ENCODE data around the gene HMGCLL1. TPM values are rescaled to one million over a fixed set of nuclear protein-coding genes. Genes with fewer than 3 reads are reported as not detected.

Gene HMGCLL1
- total RNA-seq, 2 experiments from 2014 or later, result not detected

GRCh38 chr6:55566036-55566710, 12.8 kb downstream of the HMGCLL1 start:
- CTCF ChIA-PET, result no interaction called here
- no peak for ATAC-seq
- H3K36me3 Mint-ChIP-seq, result no peaks in the 10 kb centered on the region
- peak overlapping the region; percentile 15 for H3K27ac Mint-ChIP-seq
- H3K27me3 Mint-ChIP-seq, result no peaks in the 10 kb centered on the region
- peaks cover 9% of the 10 kb centered on the region for H3K9me3 Mint-ChIP-seq (ENCODE audit: low read depth)
- H3K4me1 Mint-ChIP-seq, result no peaks in the 10 kb centered on the region
- no peak overlapping the region for H3K4me3 Mint-ChIP-seq
- DNase-seq, result no peak

DNA sequence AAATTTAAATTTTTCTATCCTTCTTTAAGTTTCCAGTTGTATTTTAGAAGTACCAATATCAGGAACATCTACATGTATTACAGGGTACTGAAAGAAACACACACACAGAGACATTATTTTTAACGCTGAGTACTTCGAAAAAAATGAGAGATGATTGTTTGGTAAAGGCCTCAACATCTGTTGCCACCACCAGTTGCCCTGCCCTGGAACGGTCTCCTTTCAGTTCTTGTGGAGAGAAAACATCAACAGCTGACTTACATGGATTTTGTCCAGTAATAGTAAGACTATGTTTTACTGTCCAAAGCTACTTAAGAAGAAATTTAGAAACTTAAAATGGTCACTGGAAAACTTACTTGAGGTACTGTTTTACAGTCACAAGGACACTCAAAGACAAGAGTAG, 16.7 kb downstream of the HMGCLL1 start:
- no peak for DNase-seq
- H3K27ac Mint-ChIP-seq, result no peak overlapping the region
- H3K36me3 Mint-ChIP-seq, result no peaks in the 10 kb centered on the region
- H3K4me1 Mint-ChIP-seq, result no peaks in the 10 kb centered on the region
- H3K27me3 Mint-ChIP-seq, result no peaks in the 10 kb centered on the region
- no peak overlapping the region for H3K4me3 Mint-ChIP-seq
- ATAC-seq, result no peak
- H3K9me3 Mint-ChIP-seq (ENCODE audit: low read depth), result peaks cover 8% of the 10 kb centered on the region
- CTCF ChIA-PET, result no interaction called here

- DNase-seq (no peak), ATAC-seq (no peak)
- no peak overlapping the region for H3K4me3 Mint-ChIP-seq
- H3K36me3 Mint-ChIP-seq, result no peaks in the 10 kb centered on the region
- H3K4me1 Mint-ChIP-seq, result no peaks in the 10 kb centered on the region
- H3K27me3 Mint-ChIP-seq, result no peaks in the 10 kb centered on the region
- H3K9me3 Mint-ChIP-seq (ENCODE audit: low read depth), result peaks cover 6% of the 10 kb centered on the region
- no peak overlapping the region for H3K27ac Mint-ChIP-seq
- CTCF ChIA-PET, result no interaction called here
Observed at GRCh38 chr6:55560290-55560885, 18.6 kb downstream of the HMGCLL1 start.

- Mint-ChIP-seq H3K4me1 (no peaks in the 10 kb centered on the region), H3K4me3 (no peak overlapping the region), H3K27me3 (no peaks in the 10 kb centered on the region), H3K36me3 (no peaks in the 10 kb centered on the region), H3K27ac (no peak overlapping the region), H3K9me3 (ENCODE audit: low read depth) (peaks cover 2% of the 10 kb centered on the region)
- DNase-seq (no peak), ATAC-seq (no peak)
- CTCF ChIA-PET, result no interaction called here
Observed at GRCh38 chr6:55557146-55557545, 21.8 kb downstream of the HMGCLL1 start.

DNA sequence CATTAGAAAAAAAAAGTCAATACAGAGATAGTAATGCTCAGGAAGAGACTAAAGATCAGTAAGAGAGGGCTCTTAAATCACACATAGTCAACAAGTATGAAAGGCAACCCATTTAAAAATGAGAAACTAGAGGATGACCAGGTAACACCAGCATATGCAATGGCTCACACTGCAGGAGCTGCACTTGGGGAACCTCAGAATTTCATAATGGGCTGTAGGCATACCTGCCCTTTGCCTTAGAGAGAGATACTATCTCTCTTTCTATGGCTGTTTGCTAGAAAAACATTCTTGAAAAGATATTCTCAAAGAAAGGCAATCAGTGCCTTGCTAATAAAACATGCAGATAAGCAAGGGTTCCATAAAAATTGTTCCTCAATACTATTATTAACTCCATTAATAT, 33.2 kb downstream of the HMGCLL1 start:
- CTCF ChIA-PET, result no interaction called here
- Mint-ChIP-seq H3K27me3 (no peaks in the 10 kb centered on the region), H3K27ac (no peak overlapping the region), H3K9me3 (ENCODE audit: low read depth) (no peaks in the 10 kb centered on the region), H3K4me1 (no peaks in the 10 kb centered on the region), H3K36me3 (no peaks in the 10 kb centered on the region), H3K4me3 (no peak overlapping the region)
- DNase-seq, result no peak
- no peak for ATAC-seq

DNA sequence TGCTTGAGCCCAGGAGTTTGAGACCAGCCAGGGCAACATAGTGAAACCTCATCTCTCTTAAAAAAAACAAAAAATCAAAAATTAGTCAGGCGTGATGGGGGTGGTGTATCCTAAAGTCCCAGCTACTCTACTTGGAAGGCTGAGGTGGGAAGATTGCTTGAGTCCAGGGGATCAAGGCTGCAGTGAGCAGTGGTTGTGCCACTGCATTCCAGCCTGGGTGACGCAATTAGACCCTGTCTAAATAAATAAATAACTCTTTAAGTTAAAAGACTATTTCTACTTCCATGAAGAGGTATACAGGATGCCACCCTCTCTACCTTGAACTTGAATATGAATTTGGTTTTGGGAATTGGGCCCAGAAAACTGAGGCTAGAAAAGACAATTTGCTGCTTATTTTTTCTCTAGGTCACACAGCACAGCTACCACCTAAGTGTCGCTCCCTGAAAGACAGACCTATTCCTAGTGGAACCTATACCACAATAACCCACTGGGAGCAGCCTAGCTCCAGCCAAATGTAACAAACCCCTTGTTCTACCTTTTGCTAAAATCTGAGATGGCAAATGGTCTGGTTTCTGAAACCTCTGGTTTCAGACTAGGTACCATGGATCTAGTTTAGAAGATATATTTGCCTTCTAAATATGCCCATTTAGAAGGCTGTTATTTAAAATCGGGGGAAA, 35.2 kb downstream of the HMGCLL1 start:
- no peak overlapping the region for H3K4me3 Mint-ChIP-seq
- no peaks in the 10 kb centered on the region for H3K36me3 Mint-ChIP-seq

DNA sequence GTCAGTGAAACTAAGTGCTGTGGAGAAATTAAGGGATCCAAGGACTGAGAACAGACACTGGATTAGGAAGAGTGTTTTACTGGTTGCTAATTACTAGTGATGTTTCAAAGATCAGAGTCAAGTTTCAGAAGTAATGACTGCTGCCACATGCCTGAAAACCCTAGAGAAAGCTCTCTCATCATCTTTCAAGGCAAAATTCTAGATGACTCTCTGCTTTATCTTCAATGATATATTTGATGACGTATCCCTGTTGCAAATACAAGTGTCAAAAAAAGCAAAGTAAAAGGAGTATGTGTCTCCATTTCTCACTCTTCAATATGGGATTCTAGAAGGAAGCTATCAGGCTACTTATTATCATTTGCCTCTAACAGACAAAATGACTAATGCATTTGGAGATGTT, 38.0 kb downstream of the HMGCLL1 start:
- Mint-ChIP-seq H3K36me3 (no peaks in the 10 kb centered on the region), H3K4me1 (no peaks in the 10 kb centered on the region), H3K9me3 (ENCODE audit: low read depth) (no peaks in the 10 kb centered on the region), H3K4me3 (no peak overlapping the region), H3K27me3 (no peaks in the 10 kb centered on the region), H3K27ac (no peak overlapping the region)
- CTCF ChIA-PET, result no interaction called here
- DNase-seq, result no peak
- ATAC-seq, result no peak

More for the DNA sequence above, 35.2 kb downstream of the HMGCLL1 start:
- Mint-ChIP-seq H3K4me1 (no peaks in the 10 kb centered on the region), H3K27me3 (no peaks in the 10 kb centered on the region), H3K27ac (no peak overlapping the region), H3K9me3 (ENCODE audit: low read depth) (no peaks in the 10 kb centered on the region)
- DNase-seq (no peak), ATAC-seq (no peak)
- CTCF ChIA-PET, result no interaction called here

GRCh38 chr6:55536391-55536956, 42.5 kb downstream of the HMGCLL1 start:
- Mint-ChIP-seq H3K4me1 (no peaks in the 10 kb centered on the region), H3K36me3 (no peaks in the 10 kb centered on the region), H3K27ac (no peak overlapping the region), H3K27me3 (no peaks in the 10 kb centered on the region), H3K4me3 (no peak overlapping the region), H3K9me3 (ENCODE audit: low read depth) (no peaks in the 10 kb centered on the region)
- CTCF ChIA-PET, result no interaction called here
- no peak for DNase-seq
- no peak for ATAC-seq

DNA sequence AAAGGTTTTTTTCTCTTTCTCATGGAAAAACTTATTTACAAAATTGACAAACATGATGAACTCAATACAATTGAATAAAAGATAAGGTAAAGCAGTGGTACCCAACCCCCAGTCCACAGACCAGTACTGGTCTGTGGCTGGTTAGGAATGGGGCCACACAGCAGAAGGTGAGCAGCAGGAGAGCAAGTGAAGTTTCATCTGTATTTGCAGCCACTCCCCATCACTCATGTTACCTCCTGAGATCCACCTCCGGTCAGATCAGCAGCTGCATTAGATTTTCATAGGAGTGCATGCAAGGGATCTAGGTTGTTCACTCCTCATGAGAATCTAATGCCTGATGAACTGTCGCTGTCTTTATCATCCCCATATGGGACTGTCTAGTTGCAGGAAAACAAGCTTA, 47.5 kb downstream of the HMGCLL1 start:
- H3K36me3 Mint-ChIP-seq, result no peaks in the 10 kb centered on the region
- CTCF ChIA-PET, result no interaction called here

DNA sequence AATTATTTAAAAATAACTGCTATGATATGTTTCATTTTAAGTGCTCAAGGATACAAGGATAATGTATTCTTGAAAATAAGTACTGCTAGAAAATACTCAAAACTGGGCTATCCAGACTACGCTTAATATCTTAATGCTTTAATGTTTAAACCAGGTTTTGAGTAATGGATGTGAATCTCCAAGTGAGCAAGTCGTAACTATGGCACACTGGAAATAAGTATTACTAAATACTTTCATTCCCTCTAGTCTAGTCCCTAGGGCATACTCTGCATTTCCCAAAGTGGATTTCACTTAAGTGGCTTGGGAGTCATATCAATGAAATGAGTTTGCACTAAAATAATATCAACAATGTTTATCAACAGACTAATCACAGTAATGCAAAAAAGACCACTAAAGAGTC, 48.1 kb downstream of the HMGCLL1 start:
- CTCF ChIA-PET, result no interaction called here
- peaks cover 2% of the 10 kb centered on the region for H3K9me3 Mint-ChIP-seq (ENCODE audit: low read depth)
- no peak for ATAC-seq
- H3K36me3 Mint-ChIP-seq, result no peaks in the 10 kb centered on the region
- no peak for DNase-seq
- no peaks in the 10 kb centered on the region for H3K27me3 Mint-ChIP-seq
- H3K27ac Mint-ChIP-seq, result no peak overlapping the region
- H3K4me3 Mint-ChIP-seq, result no peak overlapping the region
- H3K4me1 Mint-ChIP-seq, result no peaks in the 10 kb centered on the region

More for the DNA sequence above, 47.5 kb downstream of the HMGCLL1 start:
- no peak overlapping the region for H3K27ac Mint-ChIP-seq
- H3K4me1 Mint-ChIP-seq, result no peaks in the 10 kb centered on the region
- ATAC-seq (no peak), DNase-seq (no peak)
- H3K4me3 Mint-ChIP-seq, result no peak overlapping the region
- H3K9me3 Mint-ChIP-seq (ENCODE audit: low read depth), result peaks cover 2% of the 10 kb centered on the region
- no peaks in the 10 kb centered on the region for H3K27me3 Mint-ChIP-seq

DNA sequence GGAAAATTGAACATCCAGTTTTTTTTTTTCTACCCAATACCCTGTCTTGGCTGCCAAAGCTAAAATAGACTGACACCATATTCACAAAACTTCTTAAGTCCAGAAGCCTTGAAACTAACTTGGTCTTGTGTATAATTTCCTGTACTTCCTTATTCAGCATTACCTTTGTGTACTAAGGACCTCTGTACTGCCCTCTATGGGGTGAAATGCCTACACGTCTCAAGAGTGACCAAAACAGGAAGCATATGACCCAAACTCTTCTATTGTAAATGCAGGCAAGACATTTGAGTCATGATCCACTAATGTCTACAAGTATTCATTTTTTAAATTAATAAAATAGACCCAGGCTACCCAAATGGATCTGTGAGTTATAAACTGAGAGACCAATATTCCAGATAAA, 50.4 kb downstream of the HMGCLL1 start:
- Mint-ChIP-seq H3K4me3 (no peak overlapping the region), H3K9me3 (ENCODE audit: low read depth) (peaks cover 7% of the 10 kb centered on the region), H3K27me3 (no peaks in the 10 kb centered on the region), H3K4me1 (no peaks in the 10 kb centered on the region), H3K27ac (no peak overlapping the region), H3K36me3 (no peaks in the 10 kb centered on the region)
- CTCF ChIA-PET, result no interaction called here
- ATAC-seq (no peak), DNase-seq (no peak)

DNA sequence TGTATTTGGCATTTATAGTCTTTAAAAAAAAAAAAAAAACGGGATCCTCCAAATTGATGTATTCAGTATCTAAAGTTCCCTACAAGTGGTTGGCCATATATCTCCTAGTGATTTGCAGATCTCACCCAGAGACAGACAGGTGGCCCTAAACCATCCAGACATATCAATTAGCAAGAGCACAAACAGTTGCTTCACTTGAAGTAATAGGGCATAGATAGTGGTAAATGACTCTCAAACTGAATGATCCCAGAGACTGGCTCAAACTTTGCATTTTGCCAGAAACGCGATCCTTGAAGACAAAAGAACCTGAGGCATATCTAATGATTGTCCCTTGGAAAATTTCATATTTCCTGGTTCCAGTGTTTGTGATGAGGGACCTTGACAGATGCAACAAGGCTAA, 54.6 kb downstream of the HMGCLL1 start:
- Mint-ChIP-seq H3K27ac (no peak overlapping the region), H3K4me3 (no peak overlapping the region), H3K27me3 (no peaks in the 10 kb centered on the region), H3K4me1 (no peaks in the 10 kb centered on the region), H3K36me3 (no peaks in the 10 kb centered on the region), H3K9me3 (ENCODE audit: low read depth) (peaks cover 7% of the 10 kb centered on the region)
- CTCF ChIA-PET, result no interaction called here
- DNase-seq (no peak), ATAC-seq (no peak)

GRCh38 chr6:55518529-55519060, 60.4 kb downstream of the HMGCLL1 start:
- Mint-ChIP-seq H3K9me3 (ENCODE audit: low read depth) (no peaks in the 10 kb centered on the region), H3K4me3 (no peak overlapping the region), H3K4me1 (no peaks in the 10 kb centered on the region), H3K36me3 (no peaks in the 10 kb centered on the region), H3K27me3 (no peaks in the 10 kb centered on the region), H3K27ac (no peak overlapping the region)
- CTCF ChIA-PET, result no interaction called here
- no peak for ATAC-seq
- DNase-seq, result no peak

DNA sequence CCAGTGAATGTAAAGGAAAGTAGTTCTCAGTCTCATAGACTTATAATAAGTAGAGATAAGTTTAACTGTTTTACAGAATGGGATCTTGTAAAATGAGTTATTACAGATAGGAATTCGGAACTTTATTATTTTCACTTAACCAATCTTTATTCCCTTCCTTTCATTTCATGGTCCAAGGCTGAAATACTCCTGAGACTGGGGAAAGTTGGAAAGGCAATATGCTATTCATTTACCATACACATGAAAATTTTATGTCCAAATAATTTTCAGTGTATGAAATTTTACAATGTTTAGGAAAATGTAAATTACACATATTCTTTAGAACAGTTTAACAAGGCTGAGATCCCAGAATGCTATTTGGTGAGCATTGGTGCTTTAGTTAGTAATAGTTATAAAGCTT, 62.3 kb downstream of the HMGCLL1 start:
- Mint-ChIP-seq H3K9me3 (ENCODE audit: low read depth) (peaks cover 2% of the 10 kb centered on the region), H3K4me1 (no peaks in the 10 kb centered on the region), H3K36me3 (no peaks in the 10 kb centered on the region), H3K4me3 (no peak overlapping the region), H3K27ac (no peak overlapping the region), H3K27me3 (no peaks in the 10 kb centered on the region)
- DNase-seq (no peak), ATAC-seq (no peak)
- CTCF ChIA-PET, result no interaction called here
